ENCODE results near the gene PDILT. TPM values are rescaled to one million over a fixed set of nuclear protein-coding genes. Genes with fewer than 3 reads are reported as not detected.

PDILT gene
- total and polyA plus RNA-seq, 2 of the 8 experiments (the other 6 are each of a cell fraction or from before 2014, with no cell fraction given), result not detected

DNA sequence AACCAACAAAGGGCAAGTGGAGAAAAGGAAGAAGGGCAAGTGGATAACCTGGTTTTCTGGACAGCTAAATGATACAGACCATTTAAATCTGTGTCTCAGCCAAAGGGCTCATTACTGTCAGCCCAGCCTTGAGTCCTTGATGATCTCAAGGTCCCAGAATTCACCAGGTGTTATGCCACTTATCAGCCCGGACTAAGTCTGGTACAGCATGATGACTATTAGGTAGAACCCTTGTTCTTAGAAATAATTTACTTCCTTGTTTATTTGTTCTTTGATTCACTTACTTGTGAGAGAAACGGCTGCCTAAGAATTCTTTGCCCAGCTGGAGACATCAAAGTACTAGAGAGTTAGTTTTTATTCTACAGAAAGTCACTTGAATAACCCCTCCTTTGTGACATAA is 3.5 kb downstream of the PDILT start (continued):
- no peak for TF ChIP-seq FOSL1 (IDR thresholded peaks at IDR 0.05; ENCODE audit: insufficient read depth, low read depth, low read length)
- TF ChIP-seq, protein P1, sequence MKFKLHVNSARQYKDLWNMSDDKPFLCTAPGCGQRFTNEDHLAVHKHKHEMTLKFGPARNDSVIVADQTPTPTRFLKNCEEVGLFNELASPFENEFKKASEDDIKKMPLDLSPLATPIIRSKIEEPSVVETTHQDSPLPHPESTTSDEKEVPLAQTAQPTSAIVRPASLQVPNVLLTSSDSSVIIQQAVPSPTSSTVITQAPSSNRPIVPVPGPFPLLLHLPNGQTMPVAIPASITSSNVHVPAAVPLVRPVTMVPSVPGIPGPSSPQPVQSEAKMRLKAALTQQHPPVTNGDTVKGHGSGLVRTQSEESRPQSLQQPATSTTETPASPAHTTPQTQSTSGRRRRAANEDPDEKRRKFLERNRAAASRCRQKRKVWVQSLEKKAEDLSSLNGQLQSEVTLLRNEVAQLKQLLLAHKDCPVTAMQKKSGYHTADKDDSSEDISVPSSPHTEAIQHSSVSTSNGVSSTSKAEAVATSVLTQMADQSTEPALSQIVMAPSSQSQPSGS (IDR thresholded peaks at IDR 0.05; ENCODE audit: low read length), result no peak
- no peak for TF ChIP-seq RAD21 (IDR thresholded peaks at IDR 0.05 in 1 of 2, conservative IDR thresholded peaks at IDR 0.05 in 1 of 2; ENCODE audit: low read depth in 2 of 2, low read length in 2 of 2)
- TF ChIP-seq TAF1 (IDR thresholded peaks at IDR 0.05; ENCODE audit: low read depth, low read length), result no peak
- TF ChIP-seq RFX5 (IDR thresholded peaks at IDR 0.05; ENCODE audit: borderline replicate concordance, low read depth, low read length), result no peak
- no peak for TF ChIP-seq SIX5 (IDR thresholded peaks at IDR 0.05; ENCODE audit: low read depth, low read length)
- TF ChIP-seq JUN (IDR thresholded peaks at IDR 0.05; ENCODE audit: low read depth, low read length), result no peak

Measured in H1 (cell line).